Gastroesophageal sphincter (tissue), 3 donors: Measurements from ENCODE around the gene DCDC1.

ENCODE experiments used
- EP300 ChIP-seq: sonication (generic); formaldehyde crosslinking; IDR thresholded peaks from one replicate; pipeline ENCODE4 v1.6.1; 2017; ENCODE audit warnings: antibody characterized with exemption, mild to moderate bottlenecking
- POLR2A ChIP-seq, 2 donors: fragments of 450-650 bp; IDR thresholded peaks; one replicate each; pipeline ENCODE4 v1.6.1; 2017; ENCODE audit warnings: antibody characterized with exemption in 2 of 2, mild to moderate bottlenecking in 2 of 2, moderate library complexity in 1 of 2
- POLR2AphosphoS5 ChIP-seq: sonication (generic); formaldehyde crosslinking; IDR thresholded peaks from one replicate; pipeline ENCODE4 v1.6.1; 2017; ENCODE audit warnings: antibody characterized with exemption
- TF ChIP-seq, protein P1 (sequence below), 4 experiments: fragments of 200-600 bp in 2 of 4; fragments of 450-650 bp in 2 of 4; sonication (generic) in 1 of 4; IDR thresholded peaks; one replicate each; pipeline ENCODE4 v1.5.1; 2017 to 2019; ENCODE audit warnings: antibody characterized with exemption in 4 of 4, mild to moderate bottlenecking in 2 of 4, moderate library complexity in 2 of 4

DNA sequence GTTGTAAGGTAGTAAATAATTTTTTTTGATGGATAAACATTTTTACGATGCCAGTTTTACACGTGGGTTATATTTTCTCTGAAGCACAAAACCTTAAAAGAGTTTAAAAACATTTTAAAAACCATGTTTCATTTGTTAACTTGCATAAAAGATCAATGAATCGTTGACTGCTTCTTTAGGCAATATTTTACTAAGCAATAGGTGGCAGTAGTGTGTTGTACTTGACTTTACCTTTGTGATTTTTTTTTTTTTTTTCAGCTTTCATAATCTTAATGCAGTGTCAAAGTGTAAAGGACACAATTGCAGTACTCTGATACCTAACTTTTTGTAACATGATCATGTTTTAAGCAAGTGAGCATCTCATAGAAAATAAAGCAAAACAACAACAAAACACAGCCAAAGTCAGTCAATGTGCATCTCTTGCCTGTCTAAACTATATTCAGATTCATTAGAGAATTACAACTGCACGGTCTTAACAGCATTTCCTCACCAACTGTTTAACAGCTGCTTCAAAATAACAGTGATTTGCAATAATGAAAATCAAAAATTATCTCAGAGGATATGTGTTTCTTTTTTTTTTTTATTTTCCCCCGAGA is 27.8 kb upstream of the DCDC1 start:
- TF ChIP-seq, protein P1, sequence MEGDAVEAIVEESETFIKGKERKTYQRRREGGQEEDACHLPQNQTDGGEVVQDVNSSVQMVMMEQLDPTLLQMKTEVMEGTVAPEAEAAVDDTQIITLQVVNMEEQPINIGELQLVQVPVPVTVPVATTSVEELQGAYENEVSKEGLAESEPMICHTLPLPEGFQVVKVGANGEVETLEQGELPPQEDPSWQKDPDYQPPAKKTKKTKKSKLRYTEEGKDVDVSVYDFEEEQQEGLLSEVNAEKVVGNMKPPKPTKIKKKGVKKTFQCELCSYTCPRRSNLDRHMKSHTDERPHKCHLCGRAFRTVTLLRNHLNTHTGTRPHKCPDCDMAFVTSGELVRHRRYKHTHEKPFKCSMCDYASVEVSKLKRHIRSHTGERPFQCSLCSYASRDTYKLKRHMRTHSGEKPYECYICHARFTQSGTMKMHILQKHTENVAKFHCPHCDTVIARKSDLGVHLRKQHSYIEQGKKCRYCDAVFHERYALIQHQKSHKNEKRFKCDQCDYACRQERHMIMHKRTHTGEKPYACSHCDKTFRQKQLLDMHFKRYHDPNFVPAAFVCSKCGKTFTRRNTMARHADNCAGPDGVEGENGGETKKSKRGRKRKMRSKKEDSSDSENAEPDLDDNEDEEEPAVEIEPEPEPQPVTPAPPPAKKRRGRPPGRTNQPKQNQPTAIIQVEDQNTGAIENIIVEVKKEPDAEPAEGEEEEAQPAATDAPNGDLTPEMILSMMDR (IDR thresholded peaks at IDR 0.05), result peak in 3 of 4 experiments; percentile 20 to 55 (median 25)
- TF ChIP-seq POLR2A (IDR thresholded peaks at IDR 0.05), result no peak
- TF ChIP-seq EP300, result no peak
- TF ChIP-seq POLR2AphosphoS5, result no peak
